Thymus (tissue), 11 donors: ENCODE measurements around the gene OSMR. TPM values are rescaled to one million over a fixed set of nuclear protein-coding genes. Genes with fewer than 3 reads are reported as not detected.
"Not testable (repeated sequence)": the region's sequence is repeated elsewhere in the genome, so short reads cannot be mapped to it uniquely, and the experiment has no call there.

ENCODE experiments used
- DNase-seq, 9 donors: peaks; one replicate each; pipeline ENCODE4 v3.0.0-alpha.2; 2013; ENCODE audit warnings: low spot score in 9 of 9, low read depth in 6 of 9, missing footprints in 1 of 9
- H3K27ac ChIP-seq, 2 donors: one replicate each; pipeline ENCODE4 v1.5.1; 2013; ENCODE audit warnings: control low read depth in 1 of 2, low read depth in 1 of 2, low read length in 1 of 2, mild to moderate bottlenecking in 1 of 2, moderate library complexity in 1 of 2
- H3K27me3 ChIP-seq, 2 donors: one replicate each; pipeline ENCODE4 v1.5.1; 2013; ENCODE audit warnings: low read length in 1 of 2; ENCODE audit not compliant: control insufficient read depth in 2 of 2, insufficient read depth in 1 of 2
- H3K36me3 ChIP-seq, 2 donors: one replicate each; pipeline ENCODE4 v1.5.1; 2013; ENCODE audit warnings: low read length in 1 of 2, mild to moderate bottlenecking in 1 of 2, moderate library complexity in 1 of 2; ENCODE audit not compliant: control insufficient read depth in 2 of 2, insufficient read depth in 2 of 2
- H3K4me1 ChIP-seq, 2 donors: one replicate each; pipeline ENCODE4 v1.5.1; 2013; ENCODE audit warnings: low read length in 2 of 2; ENCODE audit not compliant: control insufficient read depth in 2 of 2, insufficient read depth in 2 of 2
- H3K4me3 ChIP-seq, 2 donors: one replicate each; pipeline ENCODE4 v1.5.1; 2013; ENCODE audit warnings: low read length in 2 of 2, control low read depth in 1 of 2, mild to moderate bottlenecking in 1 of 2
- H3K9me3 ChIP-seq, 2 donors: one replicate each; pipeline ENCODE4 v1.5.1; 2013; ENCODE audit warnings: low read length in 1 of 2, mild to moderate bottlenecking in 1 of 2; ENCODE audit not compliant: control insufficient read depth in 2 of 2, insufficient read depth in 1 of 2
- WGBS: extraction: QIAGEN DNeasy Blood & Tissue Kit; methylation state at CpG from one replicate; pipeline ENCODE4 v1.1.7; 2013; 5-methylcytosine and 5-hydroxymethylcytosine counted together
- polyA plus RNA-seq: library from polyadenylated mRNA; stranded (reverse); fragments of 200-250 nt; gene quantifications from one replicate; pipeline ENCODE4 v1.2.3, GENCODE V29; 2013
- total RNA-seq: library from RNA; stranded (reverse); fragments of 120-200 nt; gene quantifications from one replicate; pipeline ENCODE4 v1.2.4, GENCODE V29; 2013
- donor health status: healthy.

OSMR gene
- total and polyA plus RNA-seq, 2 donors, result 7.6 to 32.0 TPM

- WGBS, result 94% methylated on average over 40 of the region's 64 CpGs
Observed at GRCh38 chr5:38861986-38862770, 16.4 kb downstream of the OSMR start.

GRCh38 chr5:38866362-38867031, 20.7 kb downstream of the OSMR start:
- 92% methylated on average over 4 of the region's 4 CpGs for WGBS
- no peaks in the 10 kb centered on the region for H3K27me3 ChIP-seq
- H3K4me1 ChIP-seq, result peaks cover 0 to 2% of the 10 kb centered on the region in 2 donors
- no peak for DNase-seq
- no peak overlapping the region for H3K27ac ChIP-seq
- no peak overlapping the region for H3K4me3 ChIP-seq
- H3K9me3 ChIP-seq, result peaks cover 0 to 13% of the 10 kb centered on the region in 2 donors
- no peaks in the 10 kb centered on the region for H3K36me3 ChIP-seq

More at GRCh38 chr5:38861986-38862770, 16.4 kb downstream of the OSMR start:
- H3K27ac ChIP-seq, H3K36me3 ChIP-seq, H3K27me3 ChIP-seq, H3K4me3 ChIP-seq, H3K4me1 ChIP-seq, DNase-seq: not testable (repeated sequence)
- peaks cover 0 to 13% of the 10 kb centered on the region in 2 donors for H3K9me3 ChIP-seq

GRCh38 chr5:38867032-38867398, 21.2 kb downstream of the OSMR start:
- DNase-seq, result no peak
- Histone ChIP-seq H3K4me3 (no peak overlapping the region), H3K9me3 (peaks cover 0 to 13% of the 10 kb centered on the region in 2 donors), H3K36me3 (no peaks in the 10 kb centered on the region), H3K27ac (no peak overlapping the region), H3K4me1 (peaks cover 0 to 2% of the 10 kb centered on the region in 2 donors), H3K27me3 (no peaks in the 10 kb centered on the region)
- 89% methylated on average over 1 of the region's 1 CpG for WGBS

GRCh38 chr5:38867416-38867815, 21.6 kb downstream of the OSMR start:
- H3K36me3 ChIP-seq, result no peaks in the 10 kb centered on the region
- peaks cover 0 to 13% of the 10 kb centered on the region in 2 donors for H3K9me3 ChIP-seq
- H3K27ac ChIP-seq, result no peak overlapping the region
- no peaks in the 10 kb centered on the region for H3K27me3 ChIP-seq
- no peak for DNase-seq
- WGBS, result 93% methylated on average over 5 of the region's 5 CpGs
- H3K4me1 ChIP-seq, result peaks cover 0 to 2% of the 10 kb centered on the region in 2 donors
- H3K4me3 ChIP-seq, result no peak overlapping the region

DNA sequence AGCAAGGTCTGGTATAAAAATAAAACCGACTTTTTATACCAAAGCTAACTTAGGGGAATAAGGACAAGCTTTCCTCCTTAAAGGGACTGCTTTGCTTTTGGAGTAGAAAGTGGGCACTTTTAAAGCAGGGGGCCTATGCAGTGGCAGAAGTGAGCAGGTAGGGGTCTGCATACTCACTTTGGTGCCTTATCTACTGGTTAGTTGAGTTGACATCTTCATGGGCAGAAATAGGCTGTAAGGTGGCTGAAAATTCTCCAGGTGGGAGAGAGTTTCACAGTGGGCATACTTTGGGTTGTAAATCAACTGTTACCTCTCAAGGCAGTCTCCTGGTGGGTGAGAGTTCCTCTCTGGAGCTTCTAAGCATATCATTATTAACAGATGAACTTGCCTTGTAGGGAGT, 24.8 kb downstream of the OSMR start:
- H3K27ac ChIP-seq, result peak overlapping the region in 1 of 2 donors; percentile 26

GRCh38 chr5:38871058-38871605, 25.3 kb downstream of the OSMR start:
- peaks cover 0 to 2% of the 10 kb centered on the region in 2 donors for H3K4me1 ChIP-seq
- DNase-seq, result no peak
- H3K4me3 ChIP-seq, result no peak overlapping the region
- H3K27ac ChIP-seq, result peak overlapping the region; percentile 2 to 26
- WGBS, result 31% methylated on average over 2 of the region's 2 CpGs
- peaks cover 0 to 5% of the 10 kb centered on the region in 2 donors for H3K9me3 ChIP-seq
- no peaks in the 10 kb centered on the region for H3K27me3 ChIP-seq
- H3K36me3 ChIP-seq, result no peaks in the 10 kb centered on the region

More for the DNA sequence above, 24.8 kb downstream of the OSMR start:
- H3K36me3 ChIP-seq, result no peaks in the 10 kb centered on the region
- no peak overlapping the region for H3K4me3 ChIP-seq
- H3K27me3 ChIP-seq, result no peaks in the 10 kb centered on the region
- WGBS, result 89% methylated on average over 1 of the region's 1 CpG
- DNase-seq, result no peak
- peaks cover 0 to 2% of the 10 kb centered on the region in 2 donors for H3K4me1 ChIP-seq
- H3K9me3 ChIP-seq, result peaks cover 0 to 10% of the 10 kb centered on the region in 2 donors

GRCh38 chr5:38871790-38872551, 26.2 kb downstream of the OSMR start:
- Histone ChIP-seq H3K27ac (no peak overlapping the region), H3K4me1 (peaks cover 0 to 2% of the 10 kb centered on the region in 2 donors), H3K36me3 (no peaks in the 10 kb centered on the region), H3K9me3 (no peaks in the 10 kb centered on the region), H3K4me3 (no peak overlapping the region), H3K27me3 (no peaks in the 10 kb centered on the region)
- DNase-seq, result no peak
- 46% methylated on average over 5 of the region's 5 CpGs for WGBS

DNA sequence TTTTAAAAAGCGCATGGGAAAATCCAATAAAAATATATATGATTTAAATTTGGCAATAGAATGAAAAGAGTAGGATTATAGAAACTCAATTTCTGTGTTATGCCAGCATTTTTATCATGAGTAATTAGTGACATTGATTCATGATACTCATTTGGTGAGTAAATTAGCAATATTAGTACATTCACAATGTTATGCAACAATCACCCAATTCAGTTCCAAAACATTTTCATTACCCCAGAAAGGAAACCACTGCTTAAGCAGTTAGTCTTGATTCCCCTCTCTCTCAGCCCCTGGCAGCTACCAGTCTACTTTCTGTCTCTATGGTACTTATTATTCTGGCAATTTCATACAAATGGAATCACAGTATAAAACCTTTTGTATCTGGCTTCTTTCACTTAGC, 27.0 kb downstream of the OSMR start:
- no peaks in the 10 kb centered on the region for H3K27me3 ChIP-seq
- H3K9me3 ChIP-seq, result no peaks in the 10 kb centered on the region
- no peaks in the 10 kb centered on the region for H3K36me3 ChIP-seq
- WGBS, result 96% methylated on average over 1 of the region's 1 CpG
- H3K27ac ChIP-seq, result no peak overlapping the region
- peaks cover 0 to 2% of the 10 kb centered on the region in 2 donors for H3K4me1 ChIP-seq
- DNase-seq, result no peak
- no peak overlapping the region for H3K4me3 ChIP-seq
